ENCODE data around the gene ADAMTS6.

- TF ChIP-seq POLR2A (IDR thresholded peaks at IDR 0.05; ENCODE audit: low read depth, low read length): no peak
- no peak for TF ChIP-seq POLR2AphosphoS5 (IDR thresholded peaks at IDR 0.05; ENCODE audit: low read depth, low read length)
Measured at GRCh38 chr5:65103756-65104440, 377.8 kb downstream of the ADAMTS6 start.

Data from GM12892 (cell line).